Osteoblast (primary cell): ENCODE data around the gene HOXA1. TPM values are rescaled to one million over a fixed set of nuclear protein-coding genes. Genes with fewer than 3 reads are reported as not detected.
A peak's percentile ranks its signal among the peaks of the same experiment; 100 is the strongest.

Experiments used
- DNase-seq: peaks from one replicate; pipeline ENCODE4 v3.0.0; 2011; ENCODE audit warnings: low spot score, mixed read lengths; ENCODE audit not compliant: insufficient read length; ENCODE audit errors: missing footprints
- H2AFZ ChIP-seq: 2 replicates; pipeline ENCODE4 v1.6.0; 2011; ENCODE audit warnings: mild to moderate bottlenecking, low read length
- H3K27ac ChIP-seq: 2 replicates; pipeline ENCODE4 v1.5.1; 2011; ENCODE audit warnings: mild to moderate bottlenecking, low read depth, low read length, moderate library complexity
- H3K27me3 ChIP-seq: 2 replicates; pipeline ENCODE4 v1.6.0; 2012; ENCODE audit warnings: mild to moderate bottlenecking, control low read depth, inconsistent platforms, low read length, moderate library complexity; ENCODE audit not compliant: insufficient read depth
- H3K36me3 ChIP-seq: 2 replicates; pipeline ENCODE4 v1.5.1; 2011; ENCODE audit warnings: mild to moderate bottlenecking, low read length, control low read depth, moderate library complexity; ENCODE audit not compliant: insufficient read depth
- H3K4me1 ChIP-seq: 2 replicates; pipeline ENCODE4 v1.5.1; 2011; ENCODE audit warnings: mild to moderate bottlenecking, low read length, control low read depth, moderate library complexity; ENCODE audit not compliant: insufficient read depth
- H3K4me2 ChIP-seq: 2 replicates; pipeline ENCODE4 v1.6.0; 2011; ENCODE audit warnings: mild to moderate bottlenecking, low read length; ENCODE audit not compliant: insufficient read depth
- H3K4me3 ChIP-seq: fragments of 200-600 bp; sonication (generic); 3 replicates; pipeline ENCODE4 v1.5.1; 2012; ENCODE audit warnings: mild to moderate bottlenecking, low read length, inconsistent platforms; ENCODE audit not compliant: insufficient read depth
- H3K79me2 ChIP-seq: 2 replicates; pipeline ENCODE4 v1.6.0; 2012; ENCODE audit warnings: mild to moderate bottlenecking, low read length, control low read depth, inconsistent platforms; ENCODE audit not compliant: insufficient read depth
- H3K9me3 ChIP-seq: 2 replicates; pipeline ENCODE4 v1.5.1; 2011; ENCODE audit warnings: low read depth, low read length, control low read depth
- H4K20me1 ChIP-seq: 2 replicates; pipeline ENCODE4 v1.6.0; 2012; ENCODE audit warnings: mild to moderate bottlenecking, low read length, control low read depth; ENCODE audit not compliant: insufficient read depth
- total RNA-seq: library from RNA; depleted of rRNA; stranded (reverse); fragments of >200 nt; gene quantifications from 2 replicates; pipeline ENCODE4 v1.2.3, GENCODE V29; 2012
- TF ChIP-seq, protein P1 (sequence below): IDR thresholded peaks from 2 replicates; pipeline ENCODE4 v1.5.1; 2011; ENCODE audit warnings: mild to moderate bottlenecking, low read depth, low read length, moderate library complexity; ENCODE audit errors: extremely low read depth

The HOXA1 gene
- total RNA-seq, 1 donor = 0.72 TPM

DNA sequence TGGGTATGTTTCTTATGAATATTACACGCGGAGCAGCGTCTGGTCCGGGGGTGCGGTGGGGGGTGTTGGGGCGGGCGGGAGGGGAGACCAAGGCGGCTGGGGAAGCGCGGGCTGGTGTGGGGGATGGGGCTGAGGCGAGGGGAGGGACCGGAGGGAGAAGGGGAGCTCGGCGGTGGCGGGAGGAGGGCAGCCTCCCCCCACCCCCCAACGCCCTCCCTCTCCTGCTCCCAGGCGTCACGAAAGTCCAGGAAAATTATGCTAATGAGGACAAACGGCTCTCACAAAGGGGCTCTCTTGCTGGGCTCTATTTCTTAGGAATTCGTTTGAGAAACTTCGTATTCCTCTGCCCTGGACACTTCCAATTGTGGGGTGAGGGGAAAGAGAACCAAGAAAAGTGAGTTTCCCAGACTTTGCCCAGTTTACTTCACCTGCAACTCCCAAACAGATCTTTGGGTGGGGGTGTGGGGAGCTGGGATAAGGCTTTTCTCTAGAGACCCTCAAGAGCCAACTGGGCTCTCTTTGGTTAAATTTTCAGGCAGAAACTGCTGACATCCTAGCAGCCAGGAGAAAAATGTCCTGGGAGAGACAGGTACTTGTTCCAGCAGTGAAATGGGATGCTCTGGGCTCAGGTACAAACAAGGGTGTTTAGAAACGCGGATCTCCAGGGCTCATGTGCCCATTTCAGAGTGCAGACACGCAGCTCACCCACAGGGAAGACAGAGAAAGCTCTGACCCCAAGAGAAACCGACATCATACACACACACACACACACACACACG is 18.4 kb upstream of the HOXA1 start:
- peak overlapping the region; percentile 65 for H3K4me3 ChIP-seq
- peak; percentile 94 for DNase-seq
- peaks cover 5% of the 10 kb centered on the region for H3K36me3 ChIP-seq
- H3K9me3 ChIP-seq = no peaks in the 10 kb centered on the region
- H3K4me1 ChIP-seq = peaks cover 46% of the 10 kb centered on the region
- no peak overlapping the region for H2AFZ ChIP-seq
- peaks cover 22% of the 10 kb centered on the region for H3K79me2 ChIP-seq
- peak overlapping the region; percentile 77 for H3K4me2 ChIP-seq
- peaks cover 16% of the 10 kb centered on the region for H4K20me1 ChIP-seq
- no peaks in the 10 kb centered on the region for H3K27me3 ChIP-seq
- H3K27ac ChIP-seq = peak overlapping the region; percentile 78
- TF ChIP-seq, protein P1, sequence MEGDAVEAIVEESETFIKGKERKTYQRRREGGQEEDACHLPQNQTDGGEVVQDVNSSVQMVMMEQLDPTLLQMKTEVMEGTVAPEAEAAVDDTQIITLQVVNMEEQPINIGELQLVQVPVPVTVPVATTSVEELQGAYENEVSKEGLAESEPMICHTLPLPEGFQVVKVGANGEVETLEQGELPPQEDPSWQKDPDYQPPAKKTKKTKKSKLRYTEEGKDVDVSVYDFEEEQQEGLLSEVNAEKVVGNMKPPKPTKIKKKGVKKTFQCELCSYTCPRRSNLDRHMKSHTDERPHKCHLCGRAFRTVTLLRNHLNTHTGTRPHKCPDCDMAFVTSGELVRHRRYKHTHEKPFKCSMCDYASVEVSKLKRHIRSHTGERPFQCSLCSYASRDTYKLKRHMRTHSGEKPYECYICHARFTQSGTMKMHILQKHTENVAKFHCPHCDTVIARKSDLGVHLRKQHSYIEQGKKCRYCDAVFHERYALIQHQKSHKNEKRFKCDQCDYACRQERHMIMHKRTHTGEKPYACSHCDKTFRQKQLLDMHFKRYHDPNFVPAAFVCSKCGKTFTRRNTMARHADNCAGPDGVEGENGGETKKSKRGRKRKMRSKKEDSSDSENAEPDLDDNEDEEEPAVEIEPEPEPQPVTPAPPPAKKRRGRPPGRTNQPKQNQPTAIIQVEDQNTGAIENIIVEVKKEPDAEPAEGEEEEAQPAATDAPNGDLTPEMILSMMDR = no peak

- Histone ChIP-seq H3K79me2 (peaks cover 22% of the 10 kb centered on the region), H3K4me1 (peaks cover 49% of the 10 kb centered on the region), H4K20me1 (peaks cover 16% of the 10 kb centered on the region), H3K9me3 (no peaks in the 10 kb centered on the region), H3K4me3 (peak overlapping the region; percentile 64), H3K36me3 (peaks cover 4% of the 10 kb centered on the region), H3K27me3 (no peaks in the 10 kb centered on the region), H3K4me2 (peak overlapping the region; percentile 89), H2AFZ (no peak overlapping the region), H3K27ac (peak overlapping the region; percentile 97)
- TF ChIP-seq, protein P1 = no peak
- peak; percentile 85 for DNase-seq
Observed at GRCh38 chr7:27112955-27113949, 17.5 kb upstream of the HOXA1 start.

- Histone ChIP-seq H3K27ac (peak overlapping the region; percentile 97), H3K4me2 (peak overlapping the region; percentile 89), H3K9me3 (no peaks in the 10 kb centered on the region), H3K36me3 (peaks cover 4% of the 10 kb centered on the region), H3K27me3 (no peaks in the 10 kb centered on the region), H4K20me1 (peaks cover 13% of the 10 kb centered on the region), H3K79me2 (peaks cover 22% of the 10 kb centered on the region), H2AFZ (no peak overlapping the region), H3K4me1 (peaks cover 49% of the 10 kb centered on the region), H3K4me3 (peak overlapping the region; percentile 3)
- TF ChIP-seq, protein P1 = no peak
- peak; percentile 84 for DNase-seq
Observed at GRCh38 chr7:27112361-27112760, 16.6 kb upstream of the HOXA1 start.
